ENCODE data around the gene C1QL1.

The C1QL1 gene

GRCh38 chr17:44928136-44928535 lies 40.0 kb downstream of the C1QL1 start:
- DNase-seq = no peak

- DNase-seq = no peak
Measured at GRCh38 chr17:44927696-44928095, 40.4 kb downstream of the C1QL1 start.

- DNase-seq = no peak
Measured at GRCh38 chr17:44926821-44927525, 41.1 kb downstream of the C1QL1 start.

- DNase-seq = no peak
Measured at GRCh38 chr17:44925731-44926697, 42.1 kb downstream of the C1QL1 start.

GRCh38 chr17:44924107-44924544 lies 44.0 kb downstream of the C1QL1 start:
- no peak for DNase-seq

GRCh38 chr17:44922746-44923470 lies 45.2 kb downstream of the C1QL1 start:
- no peak for DNase-seq

GRCh38 chr17:44922136-44922535 lies 46.0 kb downstream of the C1QL1 start:
- no peak for DNase-seq

GRCh38 chr17:44921122-44921882 lies 46.8 kb downstream of the C1QL1 start:
- no peak for DNase-seq

- DNase-seq = no peak
Measured at GRCh38 chr17:44920565-44920940, 47.5 kb downstream of the C1QL1 start.

- peak; percentile 80 for DNase-seq
Measured at GRCh38 chr17:44919885-44920564, 48.1 kb downstream of the C1QL1 start.

GRCh38 chr17:44919411-44919810 lies 48.7 kb downstream of the C1QL1 start:
- DNase-seq = no peak

- DNase-seq = no peak
Measured at GRCh38 chr17:44918006-44918405, 50.1 kb downstream of the C1QL1 start.

- no peak for DNase-seq
Measured at GRCh38 chr17:44917456-44917855, 50.6 kb downstream of the C1QL1 start.

GRCh38 chr17:44916781-44917241 lies 51.3 kb downstream of the C1QL1 start:
- DNase-seq = peak; percentile 62

GRCh38 chr17:44915862-44916780 lies 52.0 kb downstream of the C1QL1 start:
- no peak for DNase-seq

GRCh38 chr17:44915321-44915726 lies 52.8 kb downstream of the C1QL1 start, which contains the start of gene GFAP:
Gene GFAP, minus strand, starts transcription at chr17:44915500. Its CDS starts 14 bp downstream, at chr17:44915486.
- no peak for DNase-seq

GRCh38 chr17:44914698-44915271 lies 53.3 kb downstream of the C1QL1 start:
- DNase-seq = no peak

GRCh38 chr17:44914148-44914547 lies 54.0 kb downstream of the C1QL1 start:
- DNase-seq = no peak

GRCh38 chr17:44913676-44914075 lies 54.4 kb downstream of the C1QL1 start:
- DNase-seq = no peak

All from EL (cell line).